ENCODE measurements around the gene CREBBP.

CREBBP gene

DNA sequence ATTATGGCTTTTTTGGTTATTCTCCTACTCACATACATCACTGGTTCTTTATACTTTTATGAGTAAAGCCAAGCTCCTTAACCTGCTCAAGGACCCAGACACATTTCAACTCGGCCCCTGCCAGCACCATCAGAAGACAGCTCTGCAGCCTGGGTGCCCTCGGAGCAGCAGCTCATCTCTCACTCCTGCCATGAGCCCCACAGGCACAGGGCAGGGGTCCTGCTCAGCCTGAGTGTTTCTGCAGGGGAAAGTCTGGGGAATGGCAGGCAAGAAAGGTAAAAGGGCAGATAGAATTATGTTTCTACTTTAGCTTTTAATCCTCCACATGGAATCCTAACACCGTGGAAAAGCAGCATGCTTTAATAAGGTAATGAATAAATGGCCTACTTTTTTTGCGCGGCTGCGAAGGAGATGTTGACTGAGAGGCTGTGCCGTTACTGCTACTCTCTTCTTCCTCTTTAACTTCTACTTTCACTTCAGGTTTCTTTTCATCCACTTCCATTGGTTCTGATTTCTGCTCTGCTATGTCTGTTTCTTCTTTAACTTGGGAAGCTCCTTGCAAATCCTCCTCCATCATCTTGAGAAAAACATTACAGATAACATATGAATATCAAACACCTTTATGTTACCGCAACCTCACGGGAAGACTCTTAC lies 113.1 kb downstream of the CREBBP start:
- DNase-seq (ENCODE audit: low read depth): no peak

DNA sequence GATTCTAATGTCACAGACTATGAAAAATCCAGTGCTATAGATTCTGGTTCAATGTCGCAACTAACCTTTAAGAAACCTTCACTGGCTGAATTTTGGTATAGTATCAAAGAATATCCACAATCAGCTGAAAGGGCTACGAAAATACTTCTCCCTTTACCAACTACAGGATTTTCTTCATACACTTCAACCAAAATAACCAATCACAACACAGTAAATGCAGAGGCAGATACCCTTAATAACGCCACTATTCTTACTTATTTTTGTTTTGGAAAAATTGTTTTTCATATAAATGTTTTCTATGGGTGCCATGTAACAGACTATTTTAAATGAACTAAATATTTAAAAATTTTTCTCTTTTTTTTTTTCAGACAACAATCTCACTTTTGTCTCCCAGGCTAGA lies 114.3 kb downstream of the CREBBP start:
- no peak for DNase-seq (ENCODE audit: low read depth)

DNA sequence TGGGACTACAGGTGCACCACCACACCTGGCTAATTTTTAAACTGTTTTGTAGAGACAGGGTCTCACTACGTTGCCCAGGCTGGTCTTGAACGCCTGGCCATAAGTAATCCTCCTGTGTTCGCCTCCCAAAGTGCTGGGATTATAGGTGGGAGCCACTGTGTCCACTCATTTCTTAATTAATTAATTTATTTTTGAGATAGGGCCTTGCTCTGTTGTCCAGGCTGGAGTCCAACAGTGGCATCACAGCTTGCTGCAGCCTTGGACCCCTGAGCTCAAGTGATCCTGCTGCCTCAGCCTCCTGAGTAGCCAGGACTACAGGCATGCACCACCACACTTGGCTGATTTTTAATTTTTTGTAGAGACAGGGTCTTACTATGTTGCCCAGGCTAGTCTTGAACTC lies 116.1 kb downstream of the CREBBP start:
- no peak for DNase-seq (ENCODE audit: low read depth)

DNA sequence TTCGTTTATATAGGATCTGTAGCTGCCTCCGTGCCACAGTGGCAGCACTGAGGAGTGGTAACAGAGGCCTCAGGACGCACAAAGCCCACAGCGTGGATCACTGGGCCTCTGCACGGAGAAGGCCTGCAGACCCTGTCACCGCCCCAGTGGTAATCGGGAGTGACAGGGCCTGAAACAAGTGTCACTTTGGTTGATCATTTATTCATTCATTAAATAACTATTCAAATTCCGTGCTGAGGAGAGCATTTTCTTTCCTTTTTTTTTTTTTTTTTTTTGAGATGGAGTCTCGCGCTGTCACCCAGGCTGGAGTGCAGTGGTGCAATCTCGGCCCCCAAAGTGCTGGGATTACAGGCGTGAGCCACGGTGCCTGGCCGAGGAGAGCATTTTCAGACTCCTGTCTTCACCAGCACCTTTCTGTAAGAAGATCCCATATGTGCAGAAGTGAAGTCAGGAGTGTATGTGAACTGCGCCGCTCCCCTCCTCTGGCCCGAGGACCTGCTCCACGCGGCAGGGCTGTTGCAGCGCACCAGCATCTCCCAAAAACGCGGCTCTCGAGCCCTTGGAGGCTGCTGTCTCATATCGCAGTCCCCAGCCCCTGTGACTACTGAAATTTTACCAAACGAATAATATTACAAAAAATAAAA lies 118.3 kb downstream of the CREBBP start:
- DNase-seq (ENCODE audit: low read depth): no peak

DNA sequence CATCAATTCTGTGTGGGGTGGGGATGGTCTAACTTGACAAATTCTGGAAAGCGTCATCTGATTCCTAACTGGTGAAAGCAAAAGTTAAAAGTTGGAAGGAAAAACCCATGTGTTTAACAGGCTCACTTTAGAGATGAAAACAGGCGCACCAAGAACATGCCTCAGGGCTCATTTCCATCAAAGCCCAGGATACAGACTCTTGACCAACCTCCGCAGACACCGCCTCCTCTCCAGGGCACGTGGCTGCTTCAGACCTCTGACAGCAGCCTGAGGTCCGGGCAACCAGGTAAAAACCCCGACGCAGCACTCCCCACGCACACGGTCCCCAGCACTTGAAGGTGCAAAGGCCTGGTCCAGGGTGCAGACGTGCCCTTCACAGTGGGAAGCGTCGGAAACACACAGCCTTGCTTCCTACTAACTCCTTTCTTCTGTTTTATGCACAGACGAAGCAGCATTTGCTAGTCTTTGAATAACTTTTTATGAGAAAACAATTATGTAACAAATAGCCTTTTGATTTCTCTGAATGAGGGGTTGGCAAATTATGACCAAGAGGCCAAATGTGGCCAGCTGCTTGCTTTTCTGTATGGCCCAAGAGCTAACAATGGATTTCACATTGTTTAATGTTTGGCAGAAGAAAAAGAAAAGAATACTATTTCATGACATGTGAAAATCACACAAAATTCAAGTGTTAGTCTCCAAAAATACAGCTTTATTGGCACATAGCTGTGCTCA lies 119.0 kb downstream of the CREBBP start:
- no peak for DNase-seq (ENCODE audit: low read depth)

- DNase-seq (ENCODE audit: low read depth): no peak
Measured at GRCh38 chr16:3760518-3760917, 120.0 kb downstream of the CREBBP start.

DNA sequence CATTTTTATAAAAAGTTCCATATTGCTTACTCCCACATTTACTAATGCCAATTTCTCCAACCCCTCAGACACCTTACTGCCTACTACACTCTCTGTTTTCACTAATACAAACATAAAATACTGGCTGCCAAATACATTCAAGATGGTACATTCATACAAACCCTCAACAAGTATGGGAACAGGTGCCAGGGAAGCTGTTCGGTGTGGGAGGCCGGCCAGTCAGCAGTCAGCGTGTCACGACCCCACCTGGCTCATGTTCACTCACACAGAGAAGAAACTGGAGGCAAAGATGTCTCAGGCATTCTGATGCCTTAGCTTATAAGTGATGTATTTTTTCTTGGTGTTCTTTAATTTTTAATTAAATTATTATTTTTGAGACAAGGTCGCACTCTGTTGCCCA lies 120.8 kb downstream of the CREBBP start:
- DNase-seq (ENCODE audit: low read depth): no peak

GRCh38 chr16:3756113-3756512 lies 124.4 kb downstream of the CREBBP start:
- no peak for DNase-seq (ENCODE audit: low read depth)

DNA sequence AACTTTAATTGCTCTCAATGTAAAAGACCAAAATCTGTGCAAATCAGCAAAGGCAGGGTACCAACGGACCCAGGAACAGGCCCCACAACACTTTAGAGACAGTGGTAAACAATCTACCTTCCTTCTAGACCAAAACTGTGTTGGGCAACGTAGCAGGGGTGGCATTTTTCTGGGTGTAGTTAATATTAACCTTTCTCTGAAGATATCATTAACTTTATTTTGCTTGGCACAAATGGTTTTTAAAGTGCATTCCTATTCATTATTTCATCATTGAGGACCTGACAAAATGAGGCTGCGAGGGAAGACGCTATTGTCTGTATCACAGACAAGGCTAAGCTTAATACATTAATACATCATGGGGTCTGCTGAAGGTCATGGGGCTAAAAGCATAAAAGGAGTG lies 125.3 kb downstream of the CREBBP start:
- DNase-seq (ENCODE audit: low read depth): no peak

GRCh38 chr16:3754772-3755171 lies 125.7 kb downstream of the CREBBP start:
- no peak for DNase-seq (ENCODE audit: low read depth)

DNA sequence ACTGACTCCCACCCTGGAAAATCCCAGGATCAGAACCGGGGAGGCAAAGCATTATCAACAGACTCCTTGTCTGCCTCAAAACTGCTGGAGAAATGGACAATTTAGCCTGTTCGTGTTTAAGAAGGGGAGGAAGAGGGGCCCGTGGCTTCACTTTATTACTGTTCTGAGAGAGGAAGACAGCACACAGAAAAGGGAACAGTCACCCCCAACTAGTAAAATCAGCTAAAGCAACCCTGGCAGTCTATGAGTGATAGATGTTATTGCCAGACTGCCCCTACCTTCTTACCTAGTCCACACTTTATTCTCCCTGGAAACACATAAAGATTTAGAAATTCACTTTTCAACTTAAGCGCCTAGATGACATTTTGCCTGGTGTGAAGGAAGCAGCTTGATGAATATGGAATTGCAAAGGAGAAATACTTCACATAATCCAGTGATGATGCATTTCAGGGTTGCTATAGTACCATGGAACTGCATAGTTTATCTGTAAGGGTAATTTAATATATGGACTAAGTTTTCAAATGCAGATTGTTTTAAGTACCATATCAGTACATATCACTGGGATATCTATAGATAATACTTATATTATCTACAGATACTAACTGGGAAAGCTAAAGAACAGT lies 126.3 kb downstream of the CREBBP start:
- DNase-seq (ENCODE audit: low read depth): no peak

DNA sequence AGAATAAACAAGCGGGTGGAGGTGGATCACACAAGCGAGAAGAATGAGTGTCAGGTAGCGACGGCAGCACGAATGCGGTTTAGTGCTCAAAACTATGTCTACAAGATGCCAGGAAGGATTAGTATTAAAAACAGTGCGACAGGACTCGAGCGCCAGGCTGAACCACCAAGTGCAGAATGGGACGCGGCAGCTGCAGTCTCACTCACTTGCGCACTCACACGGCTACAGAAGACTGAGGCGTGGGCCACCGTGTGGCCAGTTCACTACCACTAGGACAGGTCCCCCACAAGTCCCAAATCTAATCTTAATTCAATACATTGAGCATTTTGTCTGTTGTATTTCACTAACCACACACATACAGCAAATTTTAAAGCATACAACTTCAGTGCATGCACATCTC lies 127.5 kb downstream of the CREBBP start:
- DNase-seq (ENCODE audit: low read depth): no peak

- no peak for DNase-seq (ENCODE audit: low read depth)
Measured at GRCh38 chr16:3751878-3752277, 128.6 kb downstream of the CREBBP start.

DNA sequence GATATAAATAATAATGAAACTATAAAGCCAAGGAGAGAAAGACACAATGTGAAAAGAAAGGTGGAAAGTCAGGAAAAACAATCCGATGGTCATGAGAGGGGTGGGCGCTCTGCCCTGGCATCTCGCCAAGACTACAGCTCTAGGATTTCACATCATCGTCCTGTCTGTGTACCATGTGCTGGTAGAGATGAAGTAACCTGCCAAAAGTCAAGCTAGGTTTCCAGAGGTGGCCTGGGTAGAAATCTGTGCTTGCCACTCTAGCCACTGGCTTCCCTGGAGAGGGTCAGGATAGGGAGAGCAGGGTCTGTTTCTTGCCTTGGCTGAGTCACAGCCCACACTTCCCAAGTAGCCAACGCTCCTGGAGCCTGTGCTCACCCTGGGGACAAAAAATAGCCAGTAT lies 132.2 kb downstream of the CREBBP start:
- DNase-seq (ENCODE audit: low read depth): no peak

DNA sequence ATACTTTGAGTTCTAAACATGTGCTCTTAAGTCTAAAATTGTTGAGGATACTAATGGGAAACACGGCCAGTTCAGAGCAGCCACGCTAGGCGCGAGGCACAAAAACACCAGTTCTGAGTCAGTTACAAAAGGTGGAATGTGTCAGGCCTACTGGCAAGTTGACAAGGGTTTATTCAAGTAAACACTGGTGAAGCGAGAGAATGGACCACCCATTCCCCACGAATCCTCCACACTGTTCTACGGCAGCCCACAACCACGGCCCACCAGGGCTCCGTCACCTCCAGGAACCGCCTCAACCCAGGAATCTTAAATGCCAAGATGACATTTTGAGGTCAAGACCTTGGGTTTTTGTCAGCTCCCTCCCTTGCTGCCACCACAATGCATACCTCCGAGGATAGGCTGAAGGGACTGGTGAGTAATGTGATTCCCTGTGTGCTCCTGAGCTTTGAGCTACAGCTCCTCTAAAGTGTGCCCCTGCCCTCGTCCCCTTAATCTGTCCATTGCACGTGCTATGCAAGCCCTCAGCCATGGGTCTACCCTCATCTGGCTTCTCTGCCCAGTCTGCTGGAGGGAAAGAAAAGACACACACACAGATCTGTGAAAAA lies 134.7 kb downstream of the CREBBP start:
- no peak for DNase-seq (ENCODE audit: low read depth)

GRCh38 chr16:3744018-3744417 lies 136.5 kb downstream of the CREBBP start:
- no peak for DNase-seq (ENCODE audit: low read depth)

DNA sequence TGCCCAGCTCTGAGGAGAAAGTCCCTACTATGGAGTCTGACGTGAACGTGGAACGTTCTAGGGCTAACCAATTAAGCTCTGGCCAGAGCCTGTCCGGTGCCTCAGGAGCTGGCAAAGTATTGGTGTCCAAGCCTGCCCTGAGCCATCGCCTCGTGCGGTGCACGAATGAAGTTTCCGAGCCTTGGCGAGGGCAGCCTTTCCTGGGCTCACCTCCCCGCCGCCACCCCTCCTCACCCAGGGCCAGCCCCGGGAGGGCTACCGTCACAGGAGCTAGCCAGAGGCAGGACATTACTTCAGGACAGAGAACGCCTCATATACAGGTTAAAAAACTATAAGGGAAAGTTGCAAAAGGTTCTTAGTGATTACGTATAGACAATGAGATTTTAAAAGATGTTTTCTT lies 139.6 kb downstream of the CREBBP start:
- no peak for DNase-seq (ENCODE audit: low read depth)

- DNase-seq (ENCODE audit: low read depth): no peak
Measured at GRCh38 chr16:3740186-3740585, 140.3 kb downstream of the CREBBP start.

DNA sequence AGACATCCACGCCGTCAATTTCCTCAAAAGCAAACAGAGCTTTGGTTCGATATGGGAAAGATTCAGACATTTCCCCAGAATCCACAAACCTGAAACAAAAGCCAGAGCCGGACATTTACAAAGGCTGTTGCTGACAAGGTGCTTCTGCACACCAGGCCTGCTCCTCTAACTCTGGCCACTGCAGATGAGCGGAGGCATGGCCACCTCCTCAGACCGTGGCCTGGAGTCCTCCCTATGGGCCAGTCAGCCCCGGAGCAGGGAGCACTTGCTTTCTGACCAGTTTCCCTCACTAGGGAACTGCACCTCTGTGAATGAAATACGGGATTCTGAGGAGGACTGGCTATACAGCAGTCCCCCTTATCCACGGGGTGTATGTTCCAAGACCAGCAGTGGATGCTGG lies 140.9 kb downstream of the CREBBP start:
- no peak for DNase-seq (ENCODE audit: low read depth)

- no peak for DNase-seq (ENCODE audit: low read depth)
Measured at GRCh38 chr16:3738541-3738940, 142.0 kb downstream of the CREBBP start.

DNA sequence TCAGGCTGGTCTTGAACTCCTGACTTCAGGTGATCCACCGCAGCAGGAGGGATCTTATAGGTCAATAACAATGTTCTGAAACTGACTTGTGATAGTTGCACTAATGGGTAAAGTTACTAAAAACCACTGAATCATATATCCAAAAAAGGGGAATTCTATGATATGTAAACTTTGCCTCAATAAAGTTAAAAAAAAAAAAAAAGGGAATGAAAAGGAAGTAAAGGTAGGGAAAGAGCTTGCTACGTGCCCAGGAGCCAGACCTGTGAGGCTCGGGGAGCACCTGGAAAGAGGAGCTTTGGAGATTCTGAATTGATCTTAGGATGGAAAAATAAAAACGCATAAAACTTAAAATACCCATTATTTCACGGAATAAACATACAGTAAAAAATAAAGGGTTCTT lies 142.4 kb downstream of the CREBBP start:
- no peak for DNase-seq (ENCODE audit: low read depth)

GRCh38 chr16:3737181-3737580 lies 143.3 kb downstream of the CREBBP start:
- DNase-seq (ENCODE audit: low read depth): no peak

DNA sequence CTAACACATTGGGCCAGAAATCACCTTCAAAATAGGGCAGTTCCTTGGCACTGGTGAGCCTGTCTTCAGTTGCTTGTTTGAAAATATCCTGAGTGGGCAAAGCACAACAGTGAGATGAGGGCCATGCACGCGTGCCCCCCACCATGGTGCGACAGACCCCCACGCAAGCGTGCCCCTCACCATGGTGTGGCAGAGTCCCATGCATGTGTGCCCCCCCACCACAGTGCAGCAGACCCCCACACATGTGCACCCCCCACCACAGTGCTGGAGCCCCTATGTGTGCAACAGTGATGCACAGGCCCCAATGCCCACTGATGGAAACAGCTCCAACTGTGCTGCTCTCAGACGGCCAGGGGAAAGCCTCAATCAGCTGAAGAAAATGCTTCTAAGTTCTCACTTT lies 144.4 kb downstream of the CREBBP start:
- no peak for DNase-seq (ENCODE audit: low read depth)
